GM18499 (cell line): Measurements from ENCODE around the gene TNRC6A.

Source experiments
- ATAC-seq: cut with Tn5 transposase; IDR thresholded peaks from one replicate; pipeline ENCODE4 v1.9.1; 2021; ENCODE audit warnings: moderate number of reproducible peaks; ENCODE audit not compliant: insufficient read depth, unreplicated experiment

TNRC6A gene

DNA sequence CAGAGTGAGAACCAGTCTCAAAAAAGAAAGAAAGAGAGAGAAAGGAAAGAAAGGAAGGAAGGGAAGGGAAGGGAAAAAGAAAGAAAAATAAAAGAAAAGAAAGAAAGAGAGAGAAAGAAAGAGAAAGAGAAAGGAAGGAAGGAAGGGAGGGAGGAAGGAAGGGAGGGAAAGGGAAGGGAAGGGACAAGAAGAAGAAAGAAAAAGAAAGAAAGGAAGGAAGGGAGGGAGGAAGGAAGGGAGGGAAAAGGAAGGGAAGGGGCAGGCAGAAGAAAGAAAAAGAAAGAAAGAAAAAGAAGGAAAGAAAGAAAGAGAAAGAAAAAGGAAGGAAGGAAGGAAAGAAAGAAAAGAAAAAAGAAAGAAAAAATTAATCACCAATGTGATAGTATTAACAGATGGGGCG lies 132.0 kb downstream of the TNRC6A start:
- ATAC-seq, result no peak

DNA sequence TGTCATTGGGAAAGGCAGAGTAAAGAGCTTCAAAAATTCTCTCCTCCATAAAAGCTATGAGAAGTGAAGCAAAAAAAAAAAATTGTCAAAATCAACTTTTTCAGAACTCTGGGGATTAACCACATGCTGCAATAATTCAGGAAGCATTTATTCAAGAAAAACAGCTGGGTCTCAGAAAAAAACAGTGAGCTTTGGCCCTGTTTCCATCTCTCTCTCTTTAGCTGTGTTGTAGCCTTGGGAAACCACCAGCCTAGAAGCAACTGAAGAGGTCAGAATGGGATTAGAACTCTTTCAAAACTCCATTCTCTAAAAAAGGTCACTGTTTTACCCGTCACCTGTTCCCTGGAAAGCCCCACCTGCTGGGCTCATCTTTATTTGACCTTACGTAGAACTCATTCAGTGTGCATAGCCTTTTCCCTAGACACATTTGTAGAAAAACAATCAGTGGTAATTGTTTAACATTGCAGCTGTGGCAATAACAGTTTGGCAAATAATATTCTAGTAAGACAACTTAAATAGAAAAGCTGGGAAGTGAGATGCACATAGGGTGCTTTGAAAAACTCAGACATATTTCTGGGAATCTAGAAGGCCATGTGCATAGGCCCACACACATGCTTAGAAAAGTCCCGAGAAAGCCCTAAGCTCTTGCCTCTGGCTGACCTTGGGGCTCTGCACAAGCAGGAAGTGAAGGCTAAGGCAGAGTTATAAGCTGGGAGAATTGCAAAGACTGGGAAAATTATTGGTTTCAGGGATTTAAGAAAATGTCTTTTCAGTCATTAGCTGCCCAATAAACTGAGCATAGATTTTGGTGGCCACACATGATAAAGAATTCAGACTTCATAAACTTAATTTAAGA lies 134.4 kb downstream of the TNRC6A start:
- no peak for ATAC-seq

DNA sequence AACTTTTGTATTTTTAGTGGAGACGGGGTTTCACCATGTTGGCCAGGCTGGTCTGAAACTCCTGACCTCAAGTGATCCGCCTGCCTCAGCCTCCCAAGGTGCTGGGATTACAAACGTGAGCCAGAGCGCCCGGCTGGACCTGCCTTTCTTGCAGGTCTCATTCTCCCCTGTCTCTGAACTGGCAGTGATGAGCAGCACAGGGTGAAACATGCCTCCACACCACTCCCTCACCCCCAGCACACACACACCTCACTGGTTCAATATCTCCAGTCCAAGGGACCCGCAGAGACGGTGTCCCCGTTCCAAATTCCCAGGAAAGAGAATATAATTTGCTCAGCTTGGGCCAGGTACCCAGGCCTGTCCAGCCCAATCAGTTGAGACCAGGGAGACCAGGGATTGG lies 139.6 kb downstream of the TNRC6A start:
- no peak for ATAC-seq

DNA sequence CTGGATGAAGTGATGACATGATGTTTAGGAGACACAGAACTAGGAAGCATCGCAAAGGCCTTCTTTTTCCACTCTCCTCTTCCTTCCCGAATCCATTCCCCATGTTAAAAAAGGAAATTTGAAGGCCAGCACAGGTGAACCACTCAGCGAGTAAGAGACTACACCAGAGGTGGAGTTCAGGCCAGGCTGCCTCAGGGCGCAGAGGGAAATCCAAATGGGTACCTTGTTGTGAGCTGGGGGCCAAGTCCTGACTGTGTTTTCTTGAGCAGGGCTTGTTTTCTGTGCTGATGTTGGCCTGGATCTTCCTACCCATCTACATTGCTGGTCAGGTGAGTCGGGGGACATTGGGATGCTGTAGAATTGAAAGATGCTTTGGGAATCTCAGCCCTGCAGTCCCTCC lies 142.4 kb downstream of the TNRC6A start:
- no peak for ATAC-seq

DNA sequence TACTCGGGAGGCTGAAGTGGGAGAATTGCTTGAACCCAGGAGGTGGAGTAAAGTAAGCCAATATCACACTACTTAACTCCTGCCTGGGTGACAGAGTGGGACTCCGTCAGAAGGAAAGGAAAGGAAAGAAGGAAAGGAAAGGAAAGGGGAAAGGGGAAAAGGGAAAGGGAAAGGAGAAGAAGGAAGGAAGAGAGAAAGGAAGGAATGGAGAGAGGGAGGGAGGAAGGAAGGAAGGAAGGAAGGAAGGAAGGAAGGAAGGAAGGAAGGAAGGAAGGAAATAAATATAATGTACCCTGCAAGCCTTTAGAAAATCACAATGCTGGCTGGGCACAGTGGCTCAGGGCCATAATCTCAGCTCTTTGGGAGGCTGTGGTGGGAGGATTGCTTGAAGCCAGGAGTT lies 143.6 kb downstream of the TNRC6A start:
- no peak for ATAC-seq

DNA sequence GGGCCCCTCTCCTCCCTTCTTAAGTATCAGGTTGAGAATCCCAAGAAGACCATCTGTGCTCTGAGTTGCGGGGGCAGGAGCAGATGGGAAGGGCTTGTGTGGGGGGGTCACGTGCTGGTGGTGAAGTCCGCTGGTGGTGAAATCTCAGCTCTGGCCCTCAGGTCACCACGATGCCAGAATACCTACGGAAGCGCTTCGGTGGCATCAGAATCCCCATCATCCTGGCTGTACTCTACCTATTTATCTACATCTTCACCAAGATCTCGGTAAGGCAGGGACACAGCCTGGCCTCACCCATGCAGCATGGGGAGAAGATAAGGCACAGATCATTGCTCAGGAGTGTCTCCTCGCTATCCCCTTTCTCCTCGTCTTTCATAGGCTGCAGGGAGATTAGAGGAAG lies 146.0 kb downstream of the TNRC6A start:
- ATAC-seq, result no peak
